DMS 273 (cell line): ENCODE measurements around the gene AGPS.

Experiments
- DNase-seq: peaks from one replicate; lab custom pipeline; 2025; ENCODE audit not compliant: unreplicated experiment; lab: John Stamatoyannopoulos, UW

The AGPS gene

GRCh38 chr2:177520324-177520723, 127.8 kb downstream of the AGPS start:
- peak; percentile 82 for DNase-seq

DNA sequence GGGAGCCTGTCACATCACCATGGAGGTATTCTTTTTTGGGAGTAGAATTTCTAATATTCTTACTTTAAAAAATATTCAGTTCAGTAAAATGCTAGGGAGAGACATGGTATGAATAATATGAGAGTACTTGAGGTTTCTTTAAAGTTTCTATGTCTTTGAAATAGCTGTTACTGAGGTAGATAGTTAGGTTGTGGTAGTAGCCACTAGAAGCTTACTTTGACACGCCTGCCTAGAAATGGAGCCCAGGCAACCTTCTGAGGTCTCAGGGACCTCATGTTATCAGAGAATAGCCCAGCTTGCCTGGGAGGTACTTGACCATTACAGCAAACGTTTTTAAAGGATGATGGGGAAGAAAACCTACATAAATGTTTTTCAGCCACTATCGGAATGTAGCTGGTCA, 131.2 kb downstream of the AGPS start:
- no peak for DNase-seq

- DNase-seq, result no peak
These were observed 132.9 kb downstream of the AGPS start for GRCh38 chr2:177525351-177525924.

GRCh38 chr2:177528351-177528933, 135.9 kb downstream of the AGPS start:
- no peak for DNase-seq

DNA sequence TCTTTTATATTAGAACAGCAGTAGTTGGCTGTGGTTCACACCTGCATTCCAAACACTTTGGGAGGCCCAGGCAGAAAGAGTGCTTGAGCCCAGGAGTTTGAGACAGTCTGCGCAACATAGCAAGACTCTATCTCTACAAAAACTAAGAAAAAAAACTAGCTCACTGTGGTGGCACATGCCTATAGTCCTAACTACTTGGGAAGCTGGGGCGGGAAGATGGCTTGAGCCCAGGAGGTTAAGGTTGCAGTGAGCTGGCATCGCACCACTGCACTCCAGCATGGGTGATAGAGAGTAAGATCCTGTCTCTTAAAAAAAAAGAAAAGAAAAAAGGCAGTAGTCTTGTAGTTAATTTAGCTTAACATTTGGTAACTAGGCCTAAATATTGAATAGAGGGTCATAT, 136.6 kb downstream of the AGPS start:
- peak; percentile 33 for DNase-seq

GRCh38 chr2:177530561-177530960, 138.0 kb downstream of the AGPS start:
- peak; percentile 63 for DNase-seq

DNA sequence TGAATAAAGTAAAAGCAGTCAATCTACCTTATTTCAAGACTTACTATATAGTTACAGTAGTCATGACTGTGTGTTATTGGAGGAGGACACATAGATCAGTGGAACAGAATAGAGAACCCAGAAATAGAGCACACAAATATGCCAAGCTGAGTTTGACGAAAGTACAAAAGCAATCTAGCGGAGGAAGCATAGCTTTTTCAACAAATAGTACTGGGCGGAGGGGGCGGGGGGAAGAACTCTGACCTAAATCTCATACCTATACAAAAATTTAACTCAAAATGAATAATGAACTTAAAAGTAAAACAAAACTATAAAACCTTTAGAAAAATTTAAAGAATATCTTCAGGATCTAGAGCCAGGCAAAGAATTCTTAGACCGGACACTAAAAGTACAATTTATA, 139.1 kb downstream of the AGPS start:
- DNase-seq, result no peak

- DNase-seq, result no peak
These were observed 140.0 kb downstream of the AGPS start for GRCh38 chr2:177532567-177532966.

- no peak for DNase-seq
These were observed 140.7 kb downstream of the AGPS start for GRCh38 chr2:177533253-177533652.

GRCh38 chr2:177535000-177535399, 142.4 kb downstream of the AGPS start:
- no peak for DNase-seq

DNA sequence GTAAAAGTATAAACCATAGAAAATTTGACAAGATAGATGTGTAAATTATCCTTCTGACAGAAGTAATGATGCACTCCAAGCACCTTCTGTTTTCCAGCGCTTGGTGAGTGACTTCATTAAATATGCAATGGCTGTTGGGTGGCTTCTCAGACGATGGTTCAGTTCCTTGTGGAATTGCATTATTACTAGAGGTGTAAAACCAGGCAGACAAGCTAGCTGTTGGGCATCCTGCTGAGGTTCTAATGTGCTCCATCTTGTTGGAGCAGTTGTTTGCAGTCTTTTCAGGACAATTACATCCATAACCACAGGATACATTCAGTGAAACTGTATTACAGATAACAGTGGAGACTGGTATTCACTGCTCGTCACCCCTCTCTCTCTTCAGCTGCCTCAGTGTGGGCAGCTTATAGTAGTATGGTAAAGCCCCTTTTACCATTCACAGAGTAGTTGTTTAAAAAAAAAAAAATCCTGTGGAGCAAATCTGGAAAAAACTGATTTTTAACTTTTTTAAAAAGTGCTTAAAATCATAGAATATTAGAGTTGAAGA, 143.5 kb downstream of the AGPS start:
- peak; percentile 64 for DNase-seq

DNA sequence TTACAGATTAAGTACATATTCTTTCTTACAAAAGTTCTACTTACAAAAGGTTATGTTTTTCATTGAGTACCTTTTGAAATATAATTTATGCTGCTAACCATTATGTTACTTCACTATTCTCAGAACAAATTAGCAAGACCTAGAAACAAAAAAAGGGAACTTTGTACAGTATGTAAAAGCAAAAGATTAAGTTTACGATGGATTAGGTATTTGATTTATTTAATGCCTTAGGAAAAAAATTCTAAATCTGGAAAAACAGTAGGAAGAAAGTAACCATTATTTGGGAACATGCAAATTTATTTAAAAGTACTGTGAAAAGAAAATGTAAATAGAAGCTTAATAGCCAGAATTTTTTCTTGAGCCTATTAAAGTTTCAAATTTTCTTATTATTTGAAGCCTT, 144.6 kb downstream of the AGPS start:
- DNase-seq, result no peak

DNA sequence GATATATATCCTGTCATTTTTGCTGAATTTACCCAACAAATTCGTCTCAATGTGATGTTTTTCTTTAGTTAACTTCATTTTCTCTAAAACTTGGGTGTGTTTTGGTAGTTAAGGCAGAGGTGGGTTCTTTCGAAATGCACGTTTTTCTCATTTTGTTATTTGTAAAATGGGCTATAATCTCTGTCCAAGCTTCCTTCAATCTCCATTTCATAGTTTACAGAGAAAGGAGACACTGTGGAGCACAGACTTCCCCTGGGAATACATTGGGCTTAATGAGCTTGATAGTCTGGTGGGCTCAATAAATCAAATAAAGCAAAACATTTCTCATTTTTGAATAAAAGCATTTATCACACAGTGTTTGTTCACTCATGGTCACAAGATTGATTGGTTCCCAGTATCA, 145.1 kb downstream of the AGPS start:
- peak; percentile 64 for DNase-seq

- peak; percentile 36 for DNase-seq
These were observed 145.8 kb downstream of the AGPS start for GRCh38 chr2:177538323-177538722.

DNA sequence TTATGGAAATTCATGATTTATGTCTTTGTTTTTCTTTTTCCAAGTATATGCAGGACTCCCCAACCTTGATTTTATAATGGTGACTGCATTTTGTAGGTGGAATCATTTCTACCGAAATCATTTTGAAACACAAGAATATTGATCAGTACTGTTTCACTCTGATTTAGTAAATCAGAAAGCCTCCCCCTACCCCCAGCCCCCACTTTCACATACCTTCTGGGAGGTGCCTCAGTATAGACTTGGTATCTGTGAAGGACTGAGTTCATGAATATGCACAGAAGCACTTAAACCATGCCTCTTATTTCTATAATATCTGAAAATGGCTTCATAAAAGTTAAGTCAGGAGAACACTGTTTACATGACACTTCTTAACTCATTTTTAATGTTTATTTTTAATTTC, 147.7 kb downstream of the AGPS start:
- DNase-seq, result no peak

GRCh38 chr2:177541258-177541991, 148.9 kb downstream of the AGPS start:
- peak; percentile 66 for DNase-seq

DNA sequence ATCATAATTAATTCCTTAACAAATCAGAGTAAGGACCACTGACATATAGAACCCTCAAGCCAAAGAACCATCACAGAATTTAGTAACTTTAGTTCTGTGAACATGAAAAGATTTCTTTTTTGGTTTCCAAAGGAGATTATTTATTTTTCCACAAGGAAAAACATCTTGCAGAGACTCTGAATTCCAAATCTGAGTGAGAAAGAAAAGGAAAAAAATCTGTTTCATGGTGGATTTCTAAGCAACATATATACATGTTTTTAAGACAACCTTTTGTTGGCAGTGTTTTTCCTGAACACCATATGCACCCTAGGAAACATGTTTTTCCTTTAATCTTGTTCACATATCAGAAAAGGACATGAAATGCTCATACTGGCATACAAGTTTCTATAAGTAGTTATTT, 149.8 kb downstream of the AGPS start:
- DNase-seq, result peak; percentile 45

GRCh38 chr2:177543007-177543760, 150.6 kb downstream of the AGPS start:
- DNase-seq, result peak; percentile 66

- no peak for DNase-seq
These were observed 152.6 kb downstream of the AGPS start for GRCh38 chr2:177545143-177545542.

GRCh38 chr2:177545981-177546585, 153.5 kb downstream of the AGPS start:
- DNase-seq, result peak; percentile 91

DNA sequence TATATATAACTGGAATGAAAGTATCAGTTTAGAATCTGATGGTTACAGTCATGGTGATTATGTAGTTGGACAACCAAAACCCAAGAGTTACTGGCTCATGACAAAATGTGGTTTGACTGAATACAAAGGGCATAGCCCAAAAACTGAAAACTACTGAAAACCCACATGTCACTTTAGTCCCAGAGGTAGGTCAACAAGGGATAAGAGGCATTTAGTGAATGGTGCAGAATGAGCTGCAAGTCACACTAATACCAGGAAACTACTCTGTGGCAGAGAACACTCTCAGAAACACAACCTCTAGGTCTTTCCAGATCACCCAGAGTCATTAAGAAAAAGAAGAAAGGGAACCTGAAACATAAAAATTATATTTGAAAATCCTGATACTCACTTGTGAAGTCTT, 154.5 kb downstream of the AGPS start:
- DNase-seq, result no peak
